Osteoblast (primary cell): ENCODE data around the gene H2BK1. TPM values are rescaled to one million over a fixed set of nuclear protein-coding genes. Genes with fewer than 3 reads are reported as not detected.
A peak's percentile ranks its signal among the peaks of the same experiment; 100 is the strongest.

Experiments used
- DNase-seq: peaks from one replicate; pipeline ENCODE4 v3.0.0; 2011; ENCODE audit warnings: low spot score, mixed read lengths; ENCODE audit not compliant: insufficient read length; ENCODE audit errors: missing footprints
- H2AFZ ChIP-seq: 2 replicates; pipeline ENCODE4 v1.6.0; 2011; ENCODE audit warnings: mild to moderate bottlenecking, low read length
- H3K27ac ChIP-seq: 2 replicates; pipeline ENCODE4 v1.5.1; 2011; ENCODE audit warnings: mild to moderate bottlenecking, low read depth, low read length, moderate library complexity
- H3K27me3 ChIP-seq: 2 replicates; pipeline ENCODE4 v1.6.0; 2012; ENCODE audit warnings: mild to moderate bottlenecking, control low read depth, inconsistent platforms, low read length, moderate library complexity; ENCODE audit not compliant: insufficient read depth
- H3K36me3 ChIP-seq: 2 replicates; pipeline ENCODE4 v1.5.1; 2011; ENCODE audit warnings: mild to moderate bottlenecking, low read length, control low read depth, moderate library complexity; ENCODE audit not compliant: insufficient read depth
- H3K4me1 ChIP-seq: 2 replicates; pipeline ENCODE4 v1.5.1; 2011; ENCODE audit warnings: mild to moderate bottlenecking, low read length, control low read depth, moderate library complexity; ENCODE audit not compliant: insufficient read depth
- H3K4me2 ChIP-seq: 2 replicates; pipeline ENCODE4 v1.6.0; 2011; ENCODE audit warnings: mild to moderate bottlenecking, low read length; ENCODE audit not compliant: insufficient read depth
- H3K4me3 ChIP-seq: fragments of 200-600 bp; sonication (generic); 3 replicates; pipeline ENCODE4 v1.5.1; 2012; ENCODE audit warnings: mild to moderate bottlenecking, low read length, inconsistent platforms; ENCODE audit not compliant: insufficient read depth
- H3K79me2 ChIP-seq: 2 replicates; pipeline ENCODE4 v1.6.0; 2012; ENCODE audit warnings: mild to moderate bottlenecking, low read length, control low read depth, inconsistent platforms; ENCODE audit not compliant: insufficient read depth
- H3K9me3 ChIP-seq: 2 replicates; pipeline ENCODE4 v1.5.1; 2011; ENCODE audit warnings: low read depth, low read length, control low read depth
- H4K20me1 ChIP-seq: 2 replicates; pipeline ENCODE4 v1.6.0; 2012; ENCODE audit warnings: mild to moderate bottlenecking, low read length, control low read depth; ENCODE audit not compliant: insufficient read depth
- CTCF ChIP-seq: IDR thresholded peaks from 2 replicates; pipeline ENCODE4 v1.5.1; 2011; ENCODE audit warnings: mild to moderate bottlenecking, low read depth, low read length, moderate library complexity; ENCODE audit errors: extremely low read depth
- total RNA-seq: library from RNA; depleted of rRNA; stranded (reverse); fragments of >200 nt; gene quantifications from 2 replicates; pipeline ENCODE4 v1.2.3, GENCODE V29; 2012

The H2BK1 gene
- total RNA-seq, 1 donor, result not detected

GRCh38 chr7:151179287-151179860 lies 30.9 kb downstream of the H2BK1 start:
- Histone ChIP-seq H2AFZ (no peak overlapping the region), H3K9me3 (no peaks in the 10 kb centered on the region), H3K36me3 (no peaks in the 10 kb centered on the region), H3K27ac (no peak overlapping the region), H3K4me2 (no peak overlapping the region), H3K79me2 (no peaks in the 10 kb centered on the region), H3K4me1 (no peaks in the 10 kb centered on the region), H4K20me1 (peaks cover 3% of the 10 kb centered on the region), H3K4me3 (no peak overlapping the region), H3K27me3 (peaks cover 46% of the 10 kb centered on the region)
- no peak for TF ChIP-seq CTCF
- peak; percentile 58 for DNase-seq

- Histone ChIP-seq H3K9me3 (no peaks in the 10 kb centered on the region), H3K27ac (no peak overlapping the region), H4K20me1 (peaks cover 3% of the 10 kb centered on the region), H3K4me2 (no peak overlapping the region), H3K4me1 (no peaks in the 10 kb centered on the region), H3K36me3 (no peaks in the 10 kb centered on the region), H2AFZ (no peak overlapping the region), H3K27me3 (peaks cover 46% of the 10 kb centered on the region), H3K79me2 (no peaks in the 10 kb centered on the region), H3K4me3 (no peak overlapping the region)
- TF ChIP-seq CTCF, result no peak
- peak; percentile 65 for DNase-seq
These were observed 31.5 kb downstream of the H2BK1 start for GRCh38 chr7:151178831-151179230.

GRCh38 chr7:151178236-151178635 lies 32.1 kb downstream of the H2BK1 start:
- no peak overlapping the region for H3K4me2 ChIP-seq
- peaks cover 48% of the 10 kb centered on the region for H3K27me3 ChIP-seq
- no peak overlapping the region for H3K27ac ChIP-seq
- H3K79me2 ChIP-seq, result no peaks in the 10 kb centered on the region
- H2AFZ ChIP-seq, result no peak overlapping the region
- peaks cover 3% of the 10 kb centered on the region for H4K20me1 ChIP-seq
- H3K9me3 ChIP-seq, result no peaks in the 10 kb centered on the region
- DNase-seq, result peak; percentile 78
- H3K4me3 ChIP-seq, result no peak overlapping the region
- H3K36me3 ChIP-seq, result no peaks in the 10 kb centered on the region
- no peak for TF ChIP-seq CTCF
- H3K4me1 ChIP-seq, result no peaks in the 10 kb centered on the region

GRCh38 chr7:151177310-151177709 lies 33.0 kb downstream of the H2BK1 start:
- no peak for TF ChIP-seq CTCF
- Histone ChIP-seq H3K27me3 (peaks cover 54% of the 10 kb centered on the region), H3K4me2 (no peak overlapping the region), H4K20me1 (peaks cover 3% of the 10 kb centered on the region), H3K9me3 (no peaks in the 10 kb centered on the region), H3K27ac (no peak overlapping the region), H3K4me3 (no peak overlapping the region), H3K36me3 (no peaks in the 10 kb centered on the region), H3K79me2 (no peaks in the 10 kb centered on the region), H3K4me1 (no peaks in the 10 kb centered on the region), H2AFZ (no peak overlapping the region)
- DNase-seq, result peak; percentile 79
